Body of pancreas (tissue), 4 donors: Measurements from ENCODE around the gene CCSER1. TPM values are rescaled to one million over a fixed set of nuclear protein-coding genes. Genes with fewer than 3 reads are reported as not detected.

Experiments used
- ATAC-seq: fragments of 150-250 bp; one replicate; pipeline ENCODE4 v1.9.1; 2016
- DNase-seq, 4 donors: peaks; one replicate each; pipeline ENCODE4 v3.0.0-alpha.2; 2019
- H3K27ac ChIP-seq, 4 donors: fragments of 200-600 bp; sonication (generic); 1 replicate in 3 of 4; 2 replicates in 1 of 4; pipeline versions ENCODE4 v1.5.1 to v1.6.1; 2016 to 2019; ENCODE audit warnings: mild to moderate bottlenecking in 1 of 4, mixed read lengths in 1 of 4, moderate library complexity in 1 of 4
- H3K27me3 ChIP-seq, 2 donors: fragments of 200-600 bp; sonication (generic); one replicate each; pipeline ENCODE4 v1.6.0; 2016; ENCODE audit warnings: mild to moderate bottlenecking in 1 of 2
- H3K36me3 ChIP-seq, 2 donors: fragments of 200-600 bp; sonication (generic); replicated peaks in 1 of 2; 2 replicates each; pipeline ENCODE4 v1.5.1; 2016; ENCODE audit warnings: low read depth in 2 of 2; ENCODE audit not compliant: insufficient read depth in 1 of 2
- H3K4me1 ChIP-seq: fragments of 200-600 bp; sonication (generic); one replicate; pipeline ENCODE4 v1.6.0; 2016
- H3K4me3 ChIP-seq, 2 donors: fragments of 200-600 bp; sonication (generic); 1 replicate in 1 of 2; 2 replicates in 1 of 2; pipeline ENCODE4 v1.5.1; 2016 to 2019
- H3K9me3 ChIP-seq, 3 donors: fragments of 200-600 bp; sonication (generic); 1 replicate in 2 of 3; 2 replicates in 1 of 3; pipeline ENCODE4 v1.5.1; 2016
- CTCF ChIP-seq, 7 experiments: fragments of 450-650 bp in 4 of 7; fragments of 200-600 bp in 3 of 7; sonication (generic) in 3 of 7; IDR thresholded peaks; one replicate each; pipeline ENCODE4 v1.5.1; 2016 to 2019; ENCODE audit warnings: antibody characterized with exemption in 7 of 7
- POLR2A ChIP-seq, 3 donors: fragments of 450-650 bp; IDR thresholded peaks; one replicate each; pipeline ENCODE4 v1.6.1; 2016; ENCODE audit warnings: antibody characterized with exemption in 3 of 3, mild to moderate bottlenecking in 2 of 3
- WGBS, 2 donors: methylation state at CpG; one replicate each; pipeline ENCODE4 v1.1.5; 2017; 5-methylcytosine and 5-hydroxymethylcytosine counted together
- intact Hi-C: fragments of 100-400 bp; cut with DNase I; formaldehyde crosslinking; loops from one replicate; pipeline ENCODE4 v1.15.1; 2023
- total RNA-seq, 2 donors: library from RNA; depleted of rRNA; stranded (reverse); fragments of >200 nt; gene quantifications; one replicate each; pipeline ENCODE4 v1.1.0, GENCODE V29; 2016

Gene CCSER1
- total RNA-seq, 2 donors from 2014 or later: 13.2 to 14.5 TPM

- Histone ChIP-seq H3K27ac (no peak overlapping the region), H3K9me3 (no peaks in the 10 kb centered on the region), H3K27me3 (no peaks in the 10 kb centered on the region), H3K36me3 (no peaks in the 10 kb centered on the region), H3K4me3 (no peak overlapping the region), H3K4me1 (no peaks in the 10 kb centered on the region)
- intact Hi-C loops: no loop called here
- TF ChIP-seq CTCF (IDR thresholded peaks at IDR 0.05) (no peak), POLR2A (IDR thresholded peaks at IDR 0.05) (no peak)
- WGBS, 2 donors: 90 to 96% methylated on average over 5 of the region's 5 CpGs
- ATAC-seq (no peak), DNase-seq (no peak)
Measured at GRCh38 chr4:90281541-90282355, 154.6 kb downstream of the CCSER1 start.

GRCh38 chr4:90290345-90290744 lies 163.2 kb downstream of the CCSER1 start:
- DNase-seq (no peak), ATAC-seq (no peak)
- intact Hi-C loops: no loop called here
- H3K9me3 ChIP-seq: no peaks in the 10 kb centered on the region
- H3K27me3 ChIP-seq: no peaks in the 10 kb centered on the region
- no peak overlapping the region for H3K27ac ChIP-seq
- H3K4me3 ChIP-seq: no peak overlapping the region
- TF ChIP-seq CTCF (IDR thresholded peaks at IDR 0.05): no peak
- TF ChIP-seq POLR2A (IDR thresholded peaks at IDR 0.05): no peak
- no peaks in the 10 kb centered on the region for H3K4me1 ChIP-seq
- 89 to 92% methylated on average over 4 of the region's 4 CpGs for WGBS, 2 donors
- no peaks in the 10 kb centered on the region for H3K36me3 ChIP-seq

- ATAC-seq (no peak), DNase-seq (no peak)
- intact Hi-C loops: no loop called here
- Histone ChIP-seq H3K9me3 (no peaks in the 10 kb centered on the region), H3K4me3 (no peak overlapping the region), H3K4me1 (no peaks in the 10 kb centered on the region), H3K36me3 (no peaks in the 10 kb centered on the region), H3K27ac (no peak overlapping the region), H3K27me3 (no peaks in the 10 kb centered on the region)
- TF ChIP-seq POLR2A (IDR thresholded peaks at IDR 0.05) (no peak), CTCF (IDR thresholded peaks at IDR 0.05) (no peak)
Measured at GRCh38 chr4:90292438-90292837, 165.2 kb downstream of the CCSER1 start.

- Histone ChIP-seq H3K36me3 (no peaks in the 10 kb centered on the region), H3K4me3 (no peak overlapping the region), H3K27me3 (no peaks in the 10 kb centered on the region), H3K4me1 (no peaks in the 10 kb centered on the region), H3K9me3 (no peaks in the 10 kb centered on the region), H3K27ac (no peak overlapping the region)
- ATAC-seq (no peak), DNase-seq (no peak)
- 21 to 23% methylated on average over 2 of the region's 2 CpGs for WGBS, 2 donors
- intact Hi-C loops: no loop called here
- TF ChIP-seq CTCF (IDR thresholded peaks at IDR 0.05): peak; percentile 24 to 84 (median 53)
- no peak for TF ChIP-seq POLR2A (IDR thresholded peaks at IDR 0.05)
Measured at GRCh38 chr4:90293320-90293719, 166.1 kb downstream of the CCSER1 start.

GRCh38 chr4:90299373-90299772 lies 172.2 kb downstream of the CCSER1 start:
- Histone ChIP-seq H3K36me3 (no peaks in the 10 kb centered on the region), H3K27ac (no peak overlapping the region), H3K27me3 (no peaks in the 10 kb centered on the region), H3K4me1 (no peaks in the 10 kb centered on the region), H3K4me3 (no peak overlapping the region), H3K9me3 (no peaks in the 10 kb centered on the region)
- no peak for DNase-seq
- TF ChIP-seq POLR2A (IDR thresholded peaks at IDR 0.05): no peak
- no peak for TF ChIP-seq CTCF (IDR thresholded peaks at IDR 0.05)
- 90 to 96% methylated on average over 1 of the region's 1 CpG for WGBS, 2 donors
- no peak for ATAC-seq
- intact Hi-C loops: no loop called here
